H1 (cell line): Measurements from ENCODE around the gene RTN4RL1. TPM values are rescaled to one million over a fixed set of nuclear protein-coding genes. Genes with fewer than 3 reads are reported as not detected.

Experiments used
- CTCF ChIA-PET: fragments of 300-600 bp; sonication (Branson Sonifier 250); formaldehyde crosslinking; loops from one replicate; lab custom pipeline; 2021; ENCODE audit not compliant: partially characterized antibody; lab: Charles Lee
- POLR2A ChIA-PET: fragments of 300-600 bp; sonication (Branson Sonifier 250); formaldehyde crosslinking; loops from one replicate; lab custom pipeline; 2021; ENCODE audit warnings: inconsistent platforms; ENCODE audit not compliant: partially characterized antibody; lab: Charles Lee
- DNase-seq, 2 experiments: peaks; one replicate each; pipeline versions ENCODE4 v3.0.0 to v3.0.0-alpha.2; 2010 to 2022; ENCODE audit warnings: low spot score in 2 of 2, low read depth in 1 of 2, mixed read lengths in 1 of 2
- FAIRE-seq: peaks from 2 replicates; lab custom pipeline; 2011; peaks lifted over from hg19 to GRCh38; lab: Jason Lieb, UNC
- H2AFZ ChIP-seq: 2 replicates; pipeline ENCODE4 v1.8.1; 2012; ENCODE audit warnings: low read length, inconsistent platforms
- H2AK5ac ChIP-seq: 2 replicates; pipeline ENCODE4 v1.6.1; 2013; ENCODE audit warnings: low read depth, low read length
- H2BK120ac ChIP-seq: replicated peaks from 2 replicates; pipeline ENCODE3; 2013; ENCODE audit warnings: low read depth, low read length, inconsistent platforms
- H2BK12ac ChIP-seq: 2 replicates; pipeline ENCODE4 v1.6.1; 2013; ENCODE audit warnings: low read depth, low read length
- H2BK15ac ChIP-seq: 2 replicates; pipeline ENCODE4 v1.6.1; 2013; ENCODE audit warnings: low read length
- H2BK20ac ChIP-seq: 2 replicates; pipeline ENCODE4 v1.6.1; 2013; ENCODE audit warnings: low read length
- H2BK5ac ChIP-seq: 2 replicates; pipeline ENCODE4 v1.6.1; 2013; ENCODE audit warnings: low read depth, low read length
- H3K14ac ChIP-seq: 2 replicates; pipeline ENCODE4 v1.6.1; 2013; ENCODE audit warnings: inconsistent platforms; ENCODE audit not compliant: insufficient read length
- H3K18ac ChIP-seq: 2 replicates; pipeline ENCODE4 v1.6.1; 2013; ENCODE audit warnings: low read length; ENCODE audit errors: extremely low read depth
- H3K23ac ChIP-seq: 2 replicates; pipeline ENCODE4 v1.6.1; 2013; ENCODE audit warnings: inconsistent platforms; ENCODE audit not compliant: insufficient read length
- H3K23me2 ChIP-seq: 2 replicates; pipeline ENCODE4 v1.6.1; 2013; ENCODE audit warnings: low read depth, low read length
- H3K27ac ChIP-seq: 2 replicates; pipeline ENCODE4 v1.6.1; 2011; ENCODE audit warnings: low read depth, low read length, inconsistent platforms
- H3K27me3 ChIP-seq, 4 experiments: replicated peaks in 1 of 4; 1 replicate in 1 of 4; 2 replicates in 3 of 4; pipeline versions ENCODE4 v1.6.1 to v1.8.1; 2011 to 2013; ENCODE audit warnings: low read length in 3 of 4, mild to moderate bottlenecking in 3 of 4, inconsistent platforms in 2 of 4, mixed read lengths in 2 of 4, moderate library complexity in 1 of 4; ENCODE audit not compliant: control insufficient read depth in 3 of 4, insufficient read depth in 3 of 4; ENCODE audit errors: extremely low read depth in 1 of 4
- H3K36me3 ChIP-seq, 4 experiments: 2 replicates each; pipeline versions ENCODE4 v1.6.1 to v1.8.1; 2011 to 2013; ENCODE audit warnings: mild to moderate bottlenecking in 4 of 4, low read length in 3 of 4, moderate library complexity in 2 of 4, control low read depth in 1 of 4, inconsistent platforms in 1 of 4; ENCODE audit not compliant: insufficient read depth in 4 of 4, control insufficient read depth in 2 of 4
- H3K4ac ChIP-seq: replicated peaks from 2 replicates; pipeline ENCODE3; 2013; ENCODE audit warnings: low read length, low read depth, mixed read lengths, inconsistent platforms; ENCODE audit not compliant: insufficient read length
- H3K4me1 ChIP-seq, 4 experiments: replicated peaks in 1 of 4; 1 replicate in 1 of 4; 2 replicates in 3 of 4; pipeline versions ENCODE4 v1.6.1 to v1.8.1; 2011 to 2013; ENCODE audit warnings: low read length in 3 of 4, inconsistent platforms in 2 of 4, mixed read lengths in 1 of 4; ENCODE audit not compliant: insufficient read depth in 4 of 4, control insufficient read depth in 3 of 4
- H3K4me2 ChIP-seq, 2 experiments: 2 replicates each; pipeline versions ENCODE4 v1.6.1 to v1.8.1; 2011 to 2013; ENCODE audit warnings: low read depth in 2 of 2, low read length in 2 of 2, control low read depth in 1 of 2, inconsistent platforms in 1 of 2, mild to moderate bottlenecking in 1 of 2; ENCODE audit not compliant: insufficient read depth in 1 of 2
- H3K4me3 ChIP-seq, 4 experiments: fragments of 200-600, 300-600 bp in 1 of 4; sonication (generic), shearing (Covaris generic), sonication (Bioruptor Twin) in 1 of 4; 2 replicates each; pipeline versions ENCODE4 v1.5.1 to v1.8.1; 2011 to 2016; ENCODE audit warnings: low read length in 4 of 4, low read depth in 3 of 4, control low read depth in 2 of 4, inconsistent platforms in 2 of 4, mild to moderate bottlenecking in 2 of 4, mixed read lengths in 1 of 4, moderate library complexity in 1 of 4; ENCODE audit not compliant: insufficient read depth in 2 of 4; ENCODE audit errors: extremely low read depth in 1 of 4
- H3K56ac ChIP-seq: replicated peaks from 2 replicates; pipeline ENCODE3; 2013; ENCODE audit warnings: low read depth, mild to moderate bottlenecking, mixed read lengths, low read length, inconsistent platforms; ENCODE audit not compliant: insufficient read length
- H3K79me1 ChIP-seq: 2 replicates; pipeline ENCODE4 v1.6.1; 2013; ENCODE audit warnings: low read depth, low read length, control low read depth
- H3K79me2 ChIP-seq, 2 experiments: 2 replicates each; pipeline versions ENCODE4 v1.6.1 to v1.8.1; 2012 to 2013; ENCODE audit warnings: low read length in 2 of 2, mild to moderate bottlenecking in 2 of 2, inconsistent platforms in 1 of 2; ENCODE audit not compliant: insufficient read depth in 2 of 2, control insufficient read depth in 1 of 2
- H3K9ac ChIP-seq, 4 experiments: replicated peaks in 1 of 4; 1 replicate in 1 of 4; 2 replicates in 3 of 4; pipeline versions ENCODE4 v1.6.1 to v1.8.1; 2011 to 2013; ENCODE audit warnings: low read depth in 3 of 4, low read length in 3 of 4, control low read depth in 2 of 4, mild to moderate bottlenecking in 2 of 4, moderate library complexity in 2 of 4, inconsistent platforms in 1 of 4; ENCODE audit errors: extremely low read depth in 1 of 4
- H3K9me3 ChIP-seq, 2 experiments: 2 replicates each; pipeline versions ENCODE4 v1.6.1 to v1.8.1; 2012 to 2013; ENCODE audit warnings: mild to moderate bottlenecking in 2 of 2, moderate library complexity in 2 of 2, control low read depth in 1 of 2, inconsistent platforms in 1 of 2, low read depth in 1 of 2, low read length in 1 of 2, mixed read lengths in 1 of 2; ENCODE audit not compliant: insufficient read depth in 2 of 2
- H4K20me1 ChIP-seq, 2 experiments: replicated peaks in 1 of 2; 2 replicates each; pipeline versions ENCODE3 to v1.8.1; 2011 to 2013; ENCODE audit warnings: inconsistent platforms in 2 of 2, low read length in 2 of 2, mild to moderate bottlenecking in 1 of 2; ENCODE audit not compliant: insufficient read depth in 2 of 2, control insufficient read depth in 1 of 2
- H4K5ac ChIP-seq: 2 replicates; pipeline ENCODE4 v1.6.1; 2013; ENCODE audit warnings: low read length, low read depth, mixed read lengths, inconsistent platforms; ENCODE audit not compliant: insufficient read length
- H4K8ac ChIP-seq: 2 replicates; pipeline ENCODE4 v1.8.0; 2013; ENCODE audit warnings: mild to moderate bottlenecking, moderate library complexity, low read length, inconsistent platforms; ENCODE audit not compliant: insufficient read depth; ENCODE audit errors: extremely low read depth
- H4K91ac ChIP-seq: replicated peaks from 2 replicates; pipeline ENCODE3; 2013; ENCODE audit warnings: low read length, mixed read lengths, inconsistent platforms; ENCODE audit not compliant: insufficient read length
- CREB1 ChIP-seq: IDR thresholded peaks from 2 replicates; pipeline ENCODE4 v1.6.1; 2012; ENCODE audit warnings: inconsistent platforms
- CTBP2 ChIP-seq: IDR thresholded peaks from 2 replicates; pipeline ENCODE4 v1.7.0; 2011; ENCODE audit warnings: borderline replicate concordance, mild to moderate bottlenecking, moderate library complexity, mixed read lengths, low read length; ENCODE audit not compliant: insufficient read depth, insufficient read length
- E2F6 ChIP-seq: IDR thresholded peaks from 2 replicates; pipeline ENCODE4 v1.6.1; 2012; ENCODE audit warnings: inconsistent platforms
- EGR1 ChIP-seq: IDR thresholded peaks from 2 replicates; pipeline ENCODE4 v1.6.1; 2011; ENCODE audit warnings: low read depth, low read length, borderline replicate concordance
- JUND ChIP-seq: IDR thresholded peaks from 2 replicates; pipeline ENCODE4 v1.6.1; 2011; ENCODE audit warnings: mild to moderate bottlenecking, improper control_type of control experiment, low read length
- MAFK ChIP-seq: IDR thresholded peaks from 2 replicates; pipeline ENCODE4 v1.6.1; 2012; ENCODE audit warnings: low read depth, mild to moderate bottlenecking, improper control_type of control experiment, low read length
- MAX ChIP-seq: IDR thresholded peaks from 2 replicates; pipeline ENCODE4 v1.6.1; 2012; ENCODE audit warnings: inconsistent platforms
- NANOG ChIP-seq: IDR thresholded peaks from 2 replicates; pipeline ENCODE4 v1.6.1; 2011; ENCODE audit warnings: low read length, low read depth, mild to moderate bottlenecking, inconsistent platforms; ENCODE audit not compliant: insufficient read depth, poor library complexity, severe bottlenecking
- USF2 ChIP-seq: IDR thresholded peaks from 2 replicates; pipeline ENCODE4 v1.6.1; 2011; ENCODE audit warnings: low read length, improper control_type of control experiment
- WGBS, 2 experiments: shearing (Covaris generic) in 1 of 2; methylation state at CpG; one replicate each; pipeline versions ENCODE4 v1.1.6 to v1.1.7; 2013 to 2015; ENCODE audit warnings: low lambda C conversion rate in 2 of 2, mixed read lengths in 2 of 2, inconsistent platforms in 1 of 2, low coverage in 1 of 2, missing lambda C conversion rate in 1 of 2; ENCODE audit not compliant: insufficient replicate concordance in 2 of 2, insufficient coverage in 1 of 2, insufficient read length in 1 of 2; ENCODE audit errors: extremely low coverage in 1 of 2, missing lambda C conversion rate in 1 of 2; 5-methylcytosine and 5-hydroxymethylcytosine counted together
- polyA plus RNA-seq, 7 experiments: library from polyadenylated mRNA; depleted of rRNA in 3 of 7; stranded (reverse) in 5 of 7; unstranded in 2 of 7; fragments of >200 nt in 5 of 7; fragments of 200-250 nt in 2 of 7; gene quantifications; 1 replicate in 5 of 7; 2 replicates in 1 of 7; 4 replicates in 1 of 7; pipeline versions ENCODE4 v1.2.1 to v1.2.3, GENCODE V29; 2011 to 2013; ENCODE audit warnings: missing spikeins in 2 of 7, mixed read lengths in 2 of 7
- total RNA-seq: library from RNA; stranded (reverse); fragmentation: NEBNext Ultra II Directional; extraction: Animal tissue kit (Norgen Biotek cat#: 25700); gene quantifications from 2 replicates; pipeline ENCODE4 v1.2.1, GENCODE V29; 2021

Gene RTN4RL1
- total and polyA plus RNA-seq, 2 of the 8 experiments (the other 6 are each of a cell fraction or from before 2014, with no cell fraction given) = 0.09 TPM; not detected in 1

GRCh38 chr17:2050300-2051060, 25.3 kb upstream of the RTN4RL1 start:
- POLR2A ChIA-PET = interaction anchor here (0.8 kb wide), 1 partner anchor 11 kb away, joined by 3 read pairs; no protein-coding TSS in a partner anchor
- TF ChIP-seq MAFK (no peak), CTBP2 (no peak), JUND (0 out of 2 replicates have a peak, but pooled peaks have one; percentile 10), MAX (peak; percentile 91), EGR1 (peak; percentile 55; the same call in 1 of the 2 replicates), NANOG (no peak), USF2 (no peak), CREB1 (peak; percentile 94), E2F6 (peak; percentile 77)

More at GRCh38 chr17:2050300-2051060, 25.3 kb upstream of the RTN4RL1 start:
- Histone ChIP-seq H3K56ac (no peak overlapping the region), H3K9me3 (no peaks in the 10 kb centered on the region), H3K14ac (no peak overlapping the region), H4K91ac (no peak overlapping the region), H3K4me3 (peak overlapping the region in 2 of 4 experiments; percentile 17 to 54; a peak in 3 of 8 replicates), H3K4me1 (peaks cover 0 to 8% (median 5%) of the 10 kb centered on the region in 4 experiments; a peak in 5 of 7 replicates), H2BK15ac (no peak overlapping the region), H4K5ac (no peak overlapping the region), H3K9ac (no peak overlapping the region), H3K4ac (no peak overlapping the region), H2AK5ac (no peak overlapping the region), H3K4me2 (peak overlapping the region; percentile 3 to 68), H3K79me1 (no peaks in the 10 kb centered on the region), H3K27me3 (peaks cover 51 to 75% (median 71%) of the 10 kb centered on the region in 4 experiments), H2BK20ac (no peak overlapping the region), H2AFZ (no peak overlapping the region), H3K36me3 (peaks cover 0 to 5% (median 0%) of the 10 kb centered on the region in 4 experiments; a peak in 1 of 8 replicates), H2BK120ac (no peak overlapping the region), H3K79me2 (no peaks in the 10 kb centered on the region), H2BK12ac (no peak overlapping the region), H3K18ac (no peak overlapping the region), H3K23ac (no peak overlapping the region), H2BK5ac (no peak overlapping the region), H3K27ac (no peak overlapping the region), H4K20me1 (peaks cover 9 to 13% of the 10 kb centered on the region in 2 experiments), H3K23me2 (peaks cover 9% of the 10 kb centered on the region; the same call in 1 of the 2 replicates), H4K8ac (no peak overlapping the region)
- FAIRE-seq = no peak
- CTCF ChIA-PET = interaction anchor here (0.6 to 2.5 kb wide), 4 partner anchors 10 to 195 kb away, joined by 3 to 10 read pairs (median 4); no protein-coding TSS in a partner anchor
- peak in 1 of 2 experiments; percentile 77 for DNase-seq
- WGBS, 2 experiments = no CpG with 5 or more reads among the region's 88 CpGs
